WERI-Rb-1 (cell line): Measurements from ENCODE around the gene SH3BGRL2.

Experiments used
- DNase-seq: peaks from one replicate; pipeline ENCODE4 v3.0.0-alpha.2; 2020
- H3K27ac ChIP-seq: fragments of 250-450 bp; sonication (Bioruptor Pico); 2 replicates; pipeline ENCODE4 v1.5.1; 2020; ENCODE audit warnings: mild to moderate bottlenecking, moderate library complexity
- H3K27me3 ChIP-seq: fragments of 250-450 bp; sonication (Bioruptor Pico); 2 replicates; pipeline ENCODE4 v1.5.1; 2021; ENCODE audit warnings: mild to moderate bottlenecking, low read depth, moderate library complexity; ENCODE audit not compliant: insufficient read depth, severe bottlenecking
- H3K36me3 ChIP-seq: fragments of 250-450 bp; sonication (Bioruptor Pico); 2 replicates; pipeline ENCODE4 v1.5.1; 2020; ENCODE audit warnings: mild to moderate bottlenecking, moderate library complexity
- H3K4me3 ChIP-seq: 2 replicates; pipeline ENCODE4 v1.5.1; 2011; ENCODE audit warnings: low read depth, mild to moderate bottlenecking, control low read depth, low read length
- H3K9me3 ChIP-seq: fragments of 250-450 bp; sonication (Bioruptor Pico); 2 replicates; pipeline ENCODE4 v1.5.1; 2021; ENCODE audit warnings: mild to moderate bottlenecking, moderate library complexity; ENCODE audit not compliant: severe bottlenecking
- TF ChIP-seq, protein P1 (sequence below): IDR thresholded peaks from 2 replicates; pipeline ENCODE4 v1.5.1; 2011; ENCODE audit warnings: low read depth, mild to moderate bottlenecking, control low read depth, inconsistent platforms, low read length

Gene SH3BGRL2

DNA sequence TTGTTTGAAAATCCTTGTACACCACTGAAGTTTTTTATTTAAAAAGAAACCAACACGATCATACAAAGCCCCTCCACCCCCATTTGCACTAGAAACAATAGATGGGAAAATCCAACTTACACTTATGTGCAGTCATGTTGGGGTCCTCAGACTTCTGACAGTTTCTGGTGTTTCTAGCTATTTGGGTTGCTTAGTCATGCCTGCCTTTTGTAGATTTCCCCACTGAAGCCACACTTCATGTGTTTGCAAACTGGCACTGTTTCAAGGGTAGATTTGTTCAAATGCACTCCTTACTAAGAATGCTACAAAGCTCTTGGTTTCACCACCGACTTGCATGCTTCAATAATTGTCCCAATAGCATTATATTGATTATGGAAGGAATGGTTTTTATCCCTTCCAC is 1.5 kb downstream of the SH3BGRL2 start:
- H3K36me3 ChIP-seq: no peaks in the 10 kb centered on the region; the same call in 1 of the 2 replicates
- H3K27ac ChIP-seq: no peak overlapping the region
- no peaks in the 10 kb centered on the region for H3K9me3 ChIP-seq
- DNase-seq: no peak
- H3K27me3 ChIP-seq: no peaks in the 10 kb centered on the region
- TF ChIP-seq, protein P1, sequence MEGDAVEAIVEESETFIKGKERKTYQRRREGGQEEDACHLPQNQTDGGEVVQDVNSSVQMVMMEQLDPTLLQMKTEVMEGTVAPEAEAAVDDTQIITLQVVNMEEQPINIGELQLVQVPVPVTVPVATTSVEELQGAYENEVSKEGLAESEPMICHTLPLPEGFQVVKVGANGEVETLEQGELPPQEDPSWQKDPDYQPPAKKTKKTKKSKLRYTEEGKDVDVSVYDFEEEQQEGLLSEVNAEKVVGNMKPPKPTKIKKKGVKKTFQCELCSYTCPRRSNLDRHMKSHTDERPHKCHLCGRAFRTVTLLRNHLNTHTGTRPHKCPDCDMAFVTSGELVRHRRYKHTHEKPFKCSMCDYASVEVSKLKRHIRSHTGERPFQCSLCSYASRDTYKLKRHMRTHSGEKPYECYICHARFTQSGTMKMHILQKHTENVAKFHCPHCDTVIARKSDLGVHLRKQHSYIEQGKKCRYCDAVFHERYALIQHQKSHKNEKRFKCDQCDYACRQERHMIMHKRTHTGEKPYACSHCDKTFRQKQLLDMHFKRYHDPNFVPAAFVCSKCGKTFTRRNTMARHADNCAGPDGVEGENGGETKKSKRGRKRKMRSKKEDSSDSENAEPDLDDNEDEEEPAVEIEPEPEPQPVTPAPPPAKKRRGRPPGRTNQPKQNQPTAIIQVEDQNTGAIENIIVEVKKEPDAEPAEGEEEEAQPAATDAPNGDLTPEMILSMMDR: no peak
- no peak overlapping the region for H3K4me3 ChIP-seq

DNA sequence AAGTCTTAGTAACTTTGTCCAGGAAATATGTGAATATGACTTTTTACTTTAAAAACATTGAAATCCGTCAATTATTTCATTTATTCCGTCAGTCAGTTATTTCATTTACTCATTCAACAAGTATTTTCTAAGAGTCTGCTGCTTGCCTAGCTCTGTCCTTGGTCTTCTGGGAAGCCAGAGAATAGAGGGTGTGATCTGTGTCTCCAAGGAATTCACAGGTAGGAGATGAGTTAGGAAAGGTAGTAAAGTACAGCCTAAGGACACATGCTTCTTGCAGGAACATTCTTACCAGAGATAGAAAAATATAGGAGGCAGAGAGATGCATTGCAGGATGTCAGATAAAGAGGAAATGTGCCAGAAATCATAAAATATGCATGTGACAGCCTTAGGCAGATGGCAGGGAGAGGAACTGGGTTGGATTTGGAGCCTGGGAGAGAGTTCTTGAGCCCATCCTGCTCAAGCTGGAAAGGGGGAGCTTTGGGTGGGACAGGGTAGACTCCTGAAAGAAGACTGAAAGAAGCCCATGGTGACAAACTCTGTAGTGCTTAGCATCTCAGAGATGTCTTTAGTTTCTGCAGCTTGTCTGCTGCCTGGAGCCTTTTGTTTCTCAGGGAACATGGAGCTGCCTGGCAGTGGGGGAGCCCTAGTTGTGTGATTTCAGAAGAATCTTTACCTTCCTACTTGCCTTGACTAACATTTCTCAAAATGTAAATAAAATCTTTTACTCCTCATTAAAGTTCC is 3.5 kb downstream of the SH3BGRL2 start:
- DNase-seq: no peak
- TF ChIP-seq, protein P1: no peak
- no peak overlapping the region for H3K27ac ChIP-seq

DNA sequence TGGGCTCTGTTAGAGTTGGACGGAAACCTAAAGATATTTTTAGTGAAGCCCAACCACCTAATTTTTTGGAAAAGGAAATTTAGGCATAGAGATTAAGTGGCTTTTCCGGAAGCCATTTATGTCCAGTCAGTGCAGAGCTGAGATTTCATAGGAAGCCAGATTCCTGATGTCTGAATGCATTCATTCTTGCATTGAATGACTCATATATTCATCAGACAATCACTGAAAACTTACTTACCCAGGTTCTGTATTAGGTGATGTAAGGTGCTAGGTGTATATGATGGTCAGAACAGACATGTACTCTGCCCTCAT is 4.1 kb downstream of the SH3BGRL2 start:
- Histone ChIP-seq H3K27me3 (no peaks in the 10 kb centered on the region), H3K4me3 (no peak overlapping the region), H3K9me3 (no peaks in the 10 kb centered on the region), H3K36me3 (no peaks in the 10 kb centered on the region; the same call in 1 of the 2 replicates), H3K27ac (no peak overlapping the region)
- DNase-seq: no peak
- TF ChIP-seq, protein P1: no peak

More for the DNA sequence above, 3.5 kb downstream of the SH3BGRL2 start:
- H3K36me3 ChIP-seq: no peaks in the 10 kb centered on the region; the same call in 1 of the 2 replicates
- no peaks in the 10 kb centered on the region for H3K27me3 ChIP-seq
- no peaks in the 10 kb centered on the region for H3K9me3 ChIP-seq
- no peak overlapping the region for H3K4me3 ChIP-seq

DNA sequence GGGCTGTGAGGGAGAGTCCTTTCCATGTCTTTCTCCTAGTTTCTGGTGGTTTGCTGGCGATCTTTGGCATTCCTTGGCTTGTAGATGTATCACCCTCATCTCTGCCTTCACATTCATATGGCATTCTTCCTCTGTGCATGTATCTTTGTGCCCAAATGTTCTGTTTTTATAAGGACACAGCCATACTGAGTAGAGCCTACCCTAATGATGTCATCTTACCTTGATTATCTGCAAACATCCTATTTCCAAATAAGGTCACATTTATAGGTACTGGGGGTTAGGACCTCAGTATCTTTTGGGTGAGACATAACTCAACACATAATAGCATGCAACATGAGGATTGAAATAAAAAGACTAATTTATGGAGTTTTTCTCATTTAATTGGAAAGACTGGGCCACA is 5.5 kb downstream of the SH3BGRL2 start:
- no peak overlapping the region for H3K4me3 ChIP-seq
- no peak for DNase-seq
- no peak overlapping the region for H3K27ac ChIP-seq
- TF ChIP-seq, protein P1: no peak
- no peaks in the 10 kb centered on the region for H3K36me3 ChIP-seq
- H3K27me3 ChIP-seq: no peaks in the 10 kb centered on the region
- no peaks in the 10 kb centered on the region for H3K9me3 ChIP-seq

DNA sequence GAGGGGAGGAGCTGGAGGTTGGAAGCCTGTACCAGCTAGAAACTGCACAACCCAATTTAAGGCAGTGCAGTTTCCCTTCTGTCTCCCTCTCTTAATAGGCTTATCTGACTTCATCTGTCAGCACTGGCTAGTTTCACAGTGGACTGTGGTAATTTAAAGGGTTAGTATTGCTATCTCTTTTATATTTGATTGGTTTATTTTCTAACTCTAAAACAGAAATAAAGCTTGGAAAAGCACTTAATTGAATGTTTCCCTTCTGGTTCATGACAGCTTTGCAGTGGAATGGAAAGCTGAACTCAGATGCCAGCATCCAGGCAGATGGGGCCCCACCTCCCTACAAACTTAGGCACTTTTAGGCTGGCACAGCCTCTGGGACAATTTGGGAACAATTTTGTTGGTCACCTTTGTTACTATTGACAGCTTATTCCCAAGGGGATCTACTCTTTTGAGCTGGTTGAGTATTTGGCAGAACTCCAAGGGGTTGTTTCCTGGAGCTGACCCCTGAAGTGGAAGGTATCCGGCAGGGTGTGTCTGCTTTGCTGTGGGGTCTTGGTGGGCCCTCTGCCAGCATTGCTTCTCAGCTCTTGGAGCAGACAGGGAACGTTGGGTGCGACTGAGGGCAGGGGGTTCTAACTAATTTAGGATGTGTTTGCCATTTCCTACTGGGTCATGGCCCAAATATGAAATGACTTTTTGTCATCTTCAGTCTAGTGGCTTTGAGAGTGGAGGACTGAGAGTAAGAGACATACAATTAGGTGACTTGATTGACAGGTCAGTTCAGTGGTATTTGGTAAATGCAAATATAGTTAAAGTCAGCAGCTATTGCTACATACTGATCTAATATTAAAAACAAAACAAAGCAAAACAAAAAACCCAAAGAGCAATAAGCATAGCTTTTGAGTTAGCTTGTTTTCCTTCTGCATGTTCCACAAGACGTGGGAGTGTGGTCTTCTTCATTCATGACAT is 9.3 kb downstream of the SH3BGRL2 start:
- peak; percentile 12 for DNase-seq
- no peaks in the 10 kb centered on the region for H3K36me3 ChIP-seq
- no peak overlapping the region for H3K27ac ChIP-seq
- no peak overlapping the region for H3K4me3 ChIP-seq
- no peaks in the 10 kb centered on the region for H3K27me3 ChIP-seq
- H3K9me3 ChIP-seq: no peaks in the 10 kb centered on the region
- TF ChIP-seq, protein P1: no peak
